OCI-M2 (cell line): ENCODE results near the gene SAP30BP.

Experiments used
- DNase-seq: peaks from one replicate; lab custom pipeline; 2025; ENCODE audit not compliant: unreplicated experiment; lab: John Stamatoyannopoulos, UW

SAP30BP gene

DNA sequence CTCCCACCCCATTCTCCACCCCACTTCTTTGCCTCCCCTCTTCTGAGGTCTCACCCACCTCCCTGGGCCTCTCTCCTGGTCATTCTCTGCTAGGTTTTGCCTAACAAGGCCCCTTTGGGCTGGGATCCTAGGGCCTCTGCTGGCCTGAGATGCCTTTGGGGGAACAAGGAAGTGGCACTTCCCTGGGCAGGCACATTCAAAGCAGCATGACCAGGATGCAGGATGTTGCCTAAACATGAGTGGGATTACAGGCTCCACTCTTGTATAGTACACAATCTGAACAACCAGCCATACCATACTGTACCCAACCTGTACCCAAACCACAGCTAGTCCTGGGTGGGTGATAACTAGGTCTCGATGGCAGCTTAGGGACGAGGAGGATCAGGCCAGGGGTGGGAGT is 88.9 kb downstream of the SAP30BP start:
- no peak for DNase-seq

DNA sequence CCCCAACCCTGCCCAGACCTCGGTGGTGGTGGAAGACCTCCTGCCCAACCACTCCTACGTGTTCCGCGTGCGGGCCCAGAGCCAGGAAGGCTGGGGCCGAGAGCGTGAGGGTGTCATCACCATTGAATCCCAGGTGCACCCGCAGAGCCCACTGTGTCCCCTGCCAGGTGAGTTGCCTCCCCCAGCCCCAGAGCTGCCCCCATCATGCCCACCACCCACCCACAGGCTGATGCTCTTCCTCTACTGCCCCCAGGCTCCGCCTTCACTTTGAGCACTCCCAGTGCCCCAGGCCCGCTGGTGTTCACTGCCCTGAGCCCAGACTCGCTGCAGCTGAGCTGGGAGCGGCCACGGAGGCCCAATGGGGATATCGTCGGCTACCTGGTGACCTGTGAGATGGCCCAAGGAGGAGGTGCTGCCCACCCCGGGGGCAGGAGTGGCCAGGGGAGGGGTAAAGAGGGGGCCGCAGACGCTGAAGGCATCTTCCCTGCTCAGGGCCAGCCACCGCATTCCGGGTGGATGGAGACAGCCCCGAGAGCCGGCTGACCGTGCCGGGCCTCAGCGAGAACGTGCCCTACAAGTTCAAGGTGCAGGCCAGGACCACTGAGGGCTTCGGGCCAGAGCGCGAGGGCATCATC is 89.4 kb downstream of the SAP30BP start:
- DNase-seq = no peak

- DNase-seq = no peak
Measured at GRCh38 chr17:75757086-75757681, 90.0 kb downstream of the SAP30BP start.
